Urinary bladder (tissue), 4 donors: Measurements from ENCODE around the gene NFATC1. TPM values are rescaled to one million over a fixed set of nuclear protein-coding genes. Genes with fewer than 3 reads are reported as not detected.

Experiments used
- DNase-seq: peaks from one replicate; pipeline ENCODE4 v3.0.0-alpha.2; 2015; ENCODE audit errors: extremely low spot score
- H3K27ac ChIP-seq: one replicate; pipeline ENCODE4 v1.5.1; 2013; ENCODE audit warnings: low read depth, mild to moderate bottlenecking, moderate library complexity
- H3K36me3 ChIP-seq: one replicate; pipeline ENCODE4 v1.6.1; 2013; ENCODE audit warnings: mild to moderate bottlenecking, moderate library complexity; ENCODE audit not compliant: insufficient read depth
- H3K4me1 ChIP-seq: one replicate; pipeline ENCODE4 v1.6.1; 2013; ENCODE audit warnings: mild to moderate bottlenecking, moderate library complexity; ENCODE audit not compliant: insufficient read depth
- H3K4me3 ChIP-seq: one replicate; pipeline ENCODE4 v1.5.1; 2013; ENCODE audit warnings: low read depth, low read length
- WGBS: extraction: QIAGEN DNeasy Blood & Tissue Kit; methylation state at CpG from one replicate; pipeline ENCODE4 v1.1.7; 2013; 5-methylcytosine and 5-hydroxymethylcytosine counted together
- polyA plus RNA-seq: library from polyadenylated mRNA; stranded (reverse); fragments of 200-250 nt; gene quantifications from one replicate; pipeline ENCODE4 v1.2.3, GENCODE V29; 2013
- total RNA-seq: library from RNA; depleted of rRNA; stranded (reverse); fragments of >200 nt; gene quantifications from one replicate; pipeline ENCODE4 v1.2.3, GENCODE V29; 2014
- donor health status: healthy with polysubstance abuse.
- donor health status: healthy.

Gene NFATC1
- total and polyA plus RNA-seq, 2 donors = 8.5 to 11.3 TPM

DNA sequence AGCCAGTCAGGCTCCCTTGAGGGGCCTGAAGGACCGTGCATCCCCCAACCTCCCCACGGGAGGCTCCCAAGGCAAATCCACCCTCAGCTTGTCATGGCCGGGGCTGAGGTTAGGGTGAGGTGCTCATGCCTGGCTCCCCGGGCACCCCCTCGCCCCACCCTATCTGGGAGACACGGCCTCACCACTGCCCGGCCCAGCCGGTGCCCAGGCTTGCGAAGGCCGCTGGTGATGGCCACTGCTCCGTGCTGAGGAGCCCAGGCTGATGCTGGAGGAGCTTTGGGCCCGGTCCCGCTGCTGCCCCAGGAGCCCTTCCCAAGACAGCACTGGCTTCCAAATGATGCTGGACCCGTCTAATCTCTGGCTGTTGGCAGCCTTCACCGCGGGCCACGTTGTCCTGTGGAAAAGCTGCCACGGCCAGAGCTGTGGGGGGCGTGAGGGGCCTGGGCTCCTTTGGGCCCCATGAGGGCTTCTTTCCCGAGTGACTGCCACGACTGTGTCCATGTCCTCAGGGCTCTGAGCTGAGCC lies 148.2 kb downstream of the NFATC1 start:
- no peak for DNase-seq
- no peaks in the 10 kb centered on the region for H3K4me1 ChIP-seq
- H3K36me3 ChIP-seq = no peaks in the 10 kb centered on the region
- no peak overlapping the region for H3K27ac ChIP-seq
- H3K4me3 ChIP-seq = no peak overlapping the region
- 75% methylated on average over 21 of the region's 21 CpGs for WGBS

- no peak for DNase-seq
- H3K4me1 ChIP-seq = no peaks in the 10 kb centered on the region
- WGBS = 48% methylated on average over 23 of the region's 23 CpGs
- no peak overlapping the region for H3K4me3 ChIP-seq
- H3K27ac ChIP-seq = no peak overlapping the region
- H3K36me3 ChIP-seq = no peaks in the 10 kb centered on the region
Observed at GRCh38 chr18:79544386-79544963, 148.7 kb downstream of the NFATC1 start.

GRCh38 chr18:79545255-79545654 lies 149.5 kb downstream of the NFATC1 start:
- no peaks in the 10 kb centered on the region for H3K36me3 ChIP-seq
- DNase-seq = no peak

GRCh38 chr18:79545736-79546171 lies 150.0 kb downstream of the NFATC1 start:
- WGBS = 87% methylated on average over 18 of the region's 18 CpGs
- H3K4me3 ChIP-seq = no peak overlapping the region
- no peaks in the 10 kb centered on the region for H3K4me1 ChIP-seq
- no peaks in the 10 kb centered on the region for H3K36me3 ChIP-seq
- no peak overlapping the region for H3K27ac ChIP-seq
- DNase-seq = no peak

More at GRCh38 chr18:79545255-79545654, 149.5 kb downstream of the NFATC1 start:
- Histone ChIP-seq H3K27ac (no peak overlapping the region), H3K4me1 (no peaks in the 10 kb centered on the region), H3K4me3 (no peak overlapping the region)
- 90% methylated on average over 20 of the region's 20 CpGs for WGBS

DNA sequence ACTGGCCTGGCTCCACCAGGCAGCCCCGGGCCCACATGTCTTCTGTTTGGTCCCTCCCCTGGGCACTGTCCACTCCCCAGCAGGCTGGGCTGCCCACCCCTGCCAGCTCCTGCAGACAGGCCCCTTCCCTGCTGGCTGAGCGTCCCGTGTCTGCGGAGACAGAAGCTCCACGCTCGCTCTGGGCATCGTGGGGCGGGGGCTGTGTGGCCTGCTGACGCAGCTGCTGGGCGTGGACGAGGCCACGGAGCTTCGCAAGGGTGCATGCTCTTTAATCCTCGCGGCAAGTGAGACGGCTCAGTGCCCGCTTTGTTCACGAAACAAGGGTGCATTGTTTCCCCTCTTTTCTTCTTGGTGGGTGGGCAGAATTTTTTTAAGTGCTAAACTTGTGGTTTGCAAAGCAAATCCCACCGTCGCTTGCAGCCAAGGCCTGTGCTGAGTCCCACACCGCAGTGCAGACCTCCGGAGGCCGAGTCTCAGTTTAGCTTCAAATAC lies 151.1 kb downstream of the NFATC1 start:
- H3K4me1 ChIP-seq = no peaks in the 10 kb centered on the region
- 59% methylated on average over 23 of the region's 23 CpGs for WGBS
- H3K4me3 ChIP-seq = no peak overlapping the region
- DNase-seq = no peak
- H3K27ac ChIP-seq = no peak overlapping the region
- no peaks in the 10 kb centered on the region for H3K36me3 ChIP-seq

GRCh38 chr18:79547413-79548076 lies 151.8 kb downstream of the NFATC1 start:
- Histone ChIP-seq H3K4me1 (no peaks in the 10 kb centered on the region), H3K27ac (no peak overlapping the region), H3K36me3 (no peaks in the 10 kb centered on the region), H3K4me3 (no peak overlapping the region)
- 69% methylated on average over 36 of the region's 36 CpGs for WGBS
- no peak for DNase-seq

DNA sequence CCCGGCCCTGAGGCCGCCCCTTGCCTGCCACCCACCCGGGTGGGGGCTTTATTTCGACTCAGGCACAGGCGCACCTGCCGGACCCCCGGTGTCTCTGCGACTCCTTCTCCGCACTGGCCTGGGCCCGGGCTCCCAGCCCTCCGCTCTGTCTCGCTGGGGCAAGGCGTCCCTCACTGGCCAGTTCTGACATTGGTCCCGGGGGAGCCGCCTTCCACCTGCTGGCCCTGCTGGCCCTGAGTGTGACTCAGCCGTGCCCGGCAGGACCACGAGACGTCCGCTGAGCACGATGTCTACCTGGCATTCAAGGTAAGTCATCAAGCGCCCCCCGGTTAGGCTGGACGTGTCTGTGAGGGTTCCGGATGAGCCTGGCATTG lies 152.3 kb downstream of the NFATC1 start:
- Histone ChIP-seq H3K4me3 (no peak overlapping the region), H3K36me3 (no peaks in the 10 kb centered on the region), H3K27ac (no peak overlapping the region), H3K4me1 (no peaks in the 10 kb centered on the region)
- DNase-seq = no peak
- WGBS = 98% methylated on average over 25 of the region's 25 CpGs

DNA sequence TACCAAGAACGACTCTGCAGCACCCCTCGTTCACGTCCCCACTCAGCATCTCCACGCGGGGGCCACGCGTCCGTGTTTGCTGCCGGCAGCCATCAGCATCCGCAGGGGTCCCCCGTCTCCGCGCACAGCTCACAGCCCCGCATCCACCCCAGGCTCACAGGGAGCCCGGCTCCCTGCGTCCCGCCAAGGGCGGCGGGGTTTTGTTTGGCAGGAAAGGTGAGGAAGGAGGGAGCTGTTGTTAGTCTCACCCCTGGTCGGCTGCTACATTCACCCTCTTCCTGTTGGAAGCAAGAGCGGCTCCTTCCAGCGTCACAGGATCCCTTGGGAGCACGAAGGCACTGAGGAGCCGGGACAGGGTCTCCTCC lies 152.9 kb downstream of the NFATC1 start:
- no peak for DNase-seq
- H3K4me1 ChIP-seq = no peaks in the 10 kb centered on the region
- H3K36me3 ChIP-seq = no peaks in the 10 kb centered on the region
- H3K27ac ChIP-seq = no peak overlapping the region
- 95% methylated on average over 24 of the region's 24 CpGs for WGBS
- H3K4me3 ChIP-seq = no peak overlapping the region

- no peaks in the 10 kb centered on the region for H3K4me1 ChIP-seq
- no peak overlapping the region for H3K27ac ChIP-seq
- WGBS = 89% methylated on average over 31 of the region's 31 CpGs
- DNase-seq = no peak
- no peaks in the 10 kb centered on the region for H3K36me3 ChIP-seq
- no peak overlapping the region for H3K4me3 ChIP-seq
Observed at GRCh38 chr18:79548986-79549637, 153.4 kb downstream of the NFATC1 start.

GRCh38 chr18:79549638-79550000 lies 153.9 kb downstream of the NFATC1 start:
- 86% methylated on average over 19 of the region's 20 CpGs for WGBS
- no peak for DNase-seq
- H3K4me3 ChIP-seq = no peak overlapping the region
- no peaks in the 10 kb centered on the region for H3K4me1 ChIP-seq
- no peak overlapping the region for H3K27ac ChIP-seq
- H3K36me3 ChIP-seq = no peaks in the 10 kb centered on the region

GRCh38 chr18:79552140-79552631 lies 156.5 kb downstream of the NFATC1 start:
- Histone ChIP-seq H3K4me3 (no peak overlapping the region), H3K4me1 (no peaks in the 10 kb centered on the region), H3K27ac (no peak overlapping the region), H3K36me3 (no peaks in the 10 kb centered on the region)
- WGBS = 87% methylated on average over 20 of the region's 20 CpGs
- no peak for DNase-seq

DNA sequence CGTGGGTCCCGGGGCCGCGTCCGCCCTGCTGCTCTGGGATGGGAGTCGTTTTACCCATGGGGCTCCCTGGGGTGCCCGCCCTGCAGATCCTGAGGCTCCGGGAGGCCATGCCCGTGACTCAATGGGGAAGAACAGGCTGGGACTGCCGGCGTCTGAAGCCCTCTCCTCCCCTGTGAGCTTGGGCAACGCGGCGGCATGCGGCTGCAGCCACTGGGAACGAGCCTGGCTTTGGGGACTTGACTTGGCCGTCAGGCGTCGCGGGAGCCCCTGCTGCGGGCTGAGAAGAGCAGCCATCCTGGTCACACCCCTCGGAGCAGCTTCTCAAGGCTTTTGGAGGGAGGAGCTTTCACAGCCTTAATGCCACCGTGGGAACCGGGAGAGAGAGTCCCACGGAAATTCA lies 157.0 kb downstream of the NFATC1 start:
- no peak for DNase-seq

GRCh38 chr18:79553154-79553553 lies 157.4 kb downstream of the NFATC1 start:
- H3K4me3 ChIP-seq = no peak overlapping the region
- H3K4me1 ChIP-seq = no peaks in the 10 kb centered on the region
- 95% methylated on average over 24 of the region's 24 CpGs for WGBS
- H3K27ac ChIP-seq = no peak overlapping the region
- DNase-seq = no peak
- no peaks in the 10 kb centered on the region for H3K36me3 ChIP-seq

More for the DNA sequence above, 157.0 kb downstream of the NFATC1 start:
- 82% methylated on average over 25 of the region's 25 CpGs for WGBS
- H3K36me3 ChIP-seq = no peaks in the 10 kb centered on the region
- no peak overlapping the region for H3K4me3 ChIP-seq
- no peaks in the 10 kb centered on the region for H3K4me1 ChIP-seq
- H3K27ac ChIP-seq = no peak overlapping the region

DNA sequence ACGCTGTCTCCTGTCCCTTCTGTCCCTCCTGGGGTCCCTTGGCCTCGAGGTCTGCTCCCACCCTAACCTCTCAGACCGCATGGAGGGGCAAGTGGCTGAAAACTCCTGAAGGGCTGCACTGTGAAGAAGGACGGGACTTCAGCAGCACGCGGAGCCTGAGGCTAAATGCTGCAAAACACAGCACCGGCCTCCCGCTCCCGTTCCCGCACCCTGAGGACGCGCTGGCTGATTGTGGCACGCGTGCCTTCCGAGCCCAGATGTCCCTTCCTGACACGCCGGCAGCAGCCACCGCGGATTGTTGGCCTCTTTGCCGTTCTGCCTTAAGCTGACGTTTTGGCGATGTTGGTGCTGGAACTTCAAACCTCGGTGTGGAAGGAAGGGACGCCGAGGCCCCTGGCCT lies 158.0 kb downstream of the NFATC1 start:
- H3K4me3 ChIP-seq = no peak overlapping the region
- no peak for DNase-seq
- no peaks in the 10 kb centered on the region for H3K36me3 ChIP-seq
- no peak overlapping the region for H3K27ac ChIP-seq
- H3K4me1 ChIP-seq = no peaks in the 10 kb centered on the region
- 94% methylated on average over 25 of the region's 25 CpGs for WGBS
